GM23338 (cell line): Measurements from ENCODE around the gene ENTREP3. TPM values are rescaled to one million over a fixed set of nuclear protein-coding genes. Genes with fewer than 3 reads are reported as not detected.
A peak's percentile ranks its signal among the peaks of the same experiment; 100 is the strongest.

ENCODE experiments used
- ATAC-seq: fragments of 200-7000 bp; cut with Tn5 transposase; 3 replicates; pipeline ENCODE4 v1.9.1; 2020
- DNase-seq: peaks from one replicate; pipeline ENCODE4 v3.0.0-alpha.2; 2015; ENCODE audit warnings: low spot score
- H2AFZ ChIP-seq: fragments of 200-600 bp; sonication (generic); 2 replicates; pipeline ENCODE4 v1.8.0; 2016; ENCODE audit warnings: antibody characterized with exemption, mild to moderate bottlenecking, moderate library complexity
- H3F3A ChIP-seq: fragments of 200-600 bp; sonication (generic); replicated peaks from 2 replicates; pipeline ENCODE4 v1.8.0; 2017; ENCODE audit warnings: antibody characterized with exemption, mixed run types, low read depth
- H3K27ac ChIP-seq: fragments of 200-600 bp; sonication (generic); 2 replicates; pipeline ENCODE4 v1.6.1; 2016; ENCODE audit warnings: low read depth
- H3K27me3 ChIP-seq: fragments of 200-600 bp; sonication (generic); 2 replicates; pipeline ENCODE4 v1.8.0; 2016; ENCODE audit warnings: mild to moderate bottlenecking, mixed run types, moderate library complexity; ENCODE audit not compliant: insufficient read depth
- H3K36me3 ChIP-seq: fragments of 200-600 bp; sonication (generic); 2 replicates; pipeline ENCODE4 v1.8.0; 2016; ENCODE audit warnings: mild to moderate bottlenecking; ENCODE audit not compliant: insufficient read depth
- H3K4me1 ChIP-seq: fragments of 200-600 bp; sonication (generic); 2 replicates; pipeline ENCODE4 v1.8.0; 2016; ENCODE audit warnings: mild to moderate bottlenecking, moderate library complexity; ENCODE audit not compliant: insufficient read depth
- H3K4me2 ChIP-seq: fragments of 200-600 bp; sonication (generic); 2 replicates; pipeline ENCODE4 v1.7.1; 2017; ENCODE audit warnings: mixed run types
- H3K4me3 ChIP-seq: fragments of 200-600 bp; sonication (generic); 2 replicates; pipeline ENCODE4 v1.6.1; 2016; ENCODE audit warnings: mixed run types
- H3K79me2 ChIP-seq: fragments of 200-600 bp; sonication (generic); replicated peaks from 2 replicates; pipeline ENCODE4 v1.8.0; 2017; ENCODE audit warnings: mild to moderate bottlenecking; ENCODE audit not compliant: insufficient read depth
- H3K9me2 ChIP-seq: fragments of 200-600 bp; sonication (generic); 2 replicates; pipeline ENCODE4 v1.8.0; 2017; ENCODE audit not compliant: insufficient read depth
- H4K20me1 ChIP-seq: fragments of 200-600 bp; sonication (generic); replicated peaks from 2 replicates; pipeline ENCODE4 v1.8.0; 2017; ENCODE audit warnings: mild to moderate bottlenecking; ENCODE audit not compliant: insufficient read depth
- H3K27ac Mint-ChIP-seq: 2 replicates; pipeline ENCODE4 v1.8.0; 2020; ENCODE audit warnings: inconsistent platforms, mild to moderate bottlenecking, moderate library complexity, mixed read lengths
- H3K27me3 Mint-ChIP-seq: 3 replicates; pipeline ENCODE4 v1.8.0; 2022; ENCODE audit warnings: low read depth, mild to moderate bottlenecking, moderate library complexity, mixed read lengths, inconsistent platforms; ENCODE audit not compliant: insufficient read depth, poor library complexity
- H3K36me3 Mint-ChIP-seq: 3 replicates; pipeline ENCODE4 v1.8.0; 2021; ENCODE audit warnings: low read depth, mild to moderate bottlenecking, inconsistent platforms, moderate library complexity, mixed read lengths
- H3K4me1 Mint-ChIP-seq: 3 replicates; pipeline ENCODE4 v1.8.0; 2020; ENCODE audit warnings: mild to moderate bottlenecking, inconsistent platforms, mixed read lengths
- H3K4me3 Mint-ChIP-seq: 3 replicates; pipeline ENCODE4 v1.8.0; 2021; ENCODE audit warnings: moderate library complexity, mild to moderate bottlenecking, inconsistent platforms, mixed read lengths
- H3K9me3 Mint-ChIP-seq: 3 replicates; pipeline ENCODE4 v1.8.0; 2020; ENCODE audit warnings: moderate library complexity, mild to moderate bottlenecking, inconsistent platforms, mixed read lengths
- ETS1 ChIP-seq: IDR thresholded peaks from 2 replicates; pipeline ENCODE4 v1.6.1; 2016; ENCODE audit warnings: antibody characterized with exemption
- EZH2 ChIP-seq: fragments of 200-600 bp; sonication (generic); IDR thresholded peaks from one replicate; pipeline ENCODE4 v1.8.0; 2017; ENCODE audit warnings: antibody characterized with exemption, mild to moderate bottlenecking, low read depth; ENCODE audit not compliant: unreplicated experiment
- NANOG ChIP-seq: IDR thresholded peaks from 2 replicates; pipeline ENCODE4 v1.6.1; 2016; ENCODE audit warnings: antibody characterized with exemption, borderline replicate concordance
- ZNF331 ChIP-seq: fragments of 250-450 bp; sonication (Bioruptor Pico); IDR thresholded peaks from 2 replicates; pipeline ENCODE4 v1.5.0; 2020; ENCODE audit warnings: low read depth, mild to moderate bottlenecking, moderate library complexity
- polyA plus RNA-seq: library from polyadenylated mRNA; unstranded; fragments of >200 nt; fragmentation: Nextera tagmentation; extraction: Ambion mirVana; gene quantifications from 2 replicates; pipeline ENCODE4 v1.2.1, GENCODE V29; 2016
- total RNA-seq: library from RNA; depleted of rRNA; stranded (reverse); fragments of >200 nt; shearing (Covaris generic); gene quantifications from 2 replicates; pipeline ENCODE4 v1.2.3, GENCODE V29; 2014
- TF ChIP-seq, protein P1 (sequence below), 2 experiments: fragments of 200-600 bp in 1 of 2; sonication (generic) in 1 of 2; conservative IDR thresholded peaks; 2 replicates each; pipeline versions ENCODE4 v1.5.1 to v1.6.1; 2016 to 2017; ENCODE audit warnings: antibody characterized with exemption in 2 of 2, low read depth in 2 of 2, mild to moderate bottlenecking in 2 of 2, moderate library complexity in 1 of 2

Gene ENTREP3
- total and polyA plus RNA-seq, 2 experiments from 2014 or later: 18.6 to 46.3 TPM

- no peaks in the 10 kb centered on the region; the same call in 2 of the 3 replicates for H3K36me3 Mint-ChIP-seq
- Histone ChIP-seq H3K36me3 (no peaks in the 10 kb centered on the region), H2AFZ (peak overlapping the region; percentile 98), H4K20me1 (no peaks in the 10 kb centered on the region), H3F3A (0 out of 2 replicates have a peak, but pooled peaks cover 11% of the 10 kb centered on the region), H3K79me2 (no peaks in the 10 kb centered on the region), H3K4me1 (peaks cover 17% of the 10 kb centered on the region), H3K27me3 (peaks cover 33% of the 10 kb centered on the region), H3K9me2 (no peaks in the 10 kb centered on the region), H3K4me2 (peak overlapping the region; percentile 98), H3K4me3 (peak overlapping the region; percentile 97), H3K27ac (no peak overlapping the region)
- ATAC-seq (peak; percentile 83), DNase-seq (peak; percentile 80)
- H3K27ac Mint-ChIP-seq: no peak overlapping the region
- TF ChIP-seq, protein P1, sequence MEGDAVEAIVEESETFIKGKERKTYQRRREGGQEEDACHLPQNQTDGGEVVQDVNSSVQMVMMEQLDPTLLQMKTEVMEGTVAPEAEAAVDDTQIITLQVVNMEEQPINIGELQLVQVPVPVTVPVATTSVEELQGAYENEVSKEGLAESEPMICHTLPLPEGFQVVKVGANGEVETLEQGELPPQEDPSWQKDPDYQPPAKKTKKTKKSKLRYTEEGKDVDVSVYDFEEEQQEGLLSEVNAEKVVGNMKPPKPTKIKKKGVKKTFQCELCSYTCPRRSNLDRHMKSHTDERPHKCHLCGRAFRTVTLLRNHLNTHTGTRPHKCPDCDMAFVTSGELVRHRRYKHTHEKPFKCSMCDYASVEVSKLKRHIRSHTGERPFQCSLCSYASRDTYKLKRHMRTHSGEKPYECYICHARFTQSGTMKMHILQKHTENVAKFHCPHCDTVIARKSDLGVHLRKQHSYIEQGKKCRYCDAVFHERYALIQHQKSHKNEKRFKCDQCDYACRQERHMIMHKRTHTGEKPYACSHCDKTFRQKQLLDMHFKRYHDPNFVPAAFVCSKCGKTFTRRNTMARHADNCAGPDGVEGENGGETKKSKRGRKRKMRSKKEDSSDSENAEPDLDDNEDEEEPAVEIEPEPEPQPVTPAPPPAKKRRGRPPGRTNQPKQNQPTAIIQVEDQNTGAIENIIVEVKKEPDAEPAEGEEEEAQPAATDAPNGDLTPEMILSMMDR (conservative IDR thresholded peaks at IDR 0.05; ENCODE audit: low read depth in 2 of 2): no peak
- TF ChIP-seq ETS1 (no peak), NANOG (no peak)
- peaks cover 31% of the 10 kb centered on the region for H3K27me3 Mint-ChIP-seq
- peaks cover 29% of the 10 kb centered on the region for H3K4me1 Mint-ChIP-seq
- H3K9me3 Mint-ChIP-seq: no peaks in the 10 kb centered on the region
- peak overlapping the region; percentile 92 for H3K4me3 Mint-ChIP-seq
These were observed 40.1 kb upstream of the ENTREP3 start for GRCh38 chr1:155295183-155295941.

- peak overlapping the region; percentile 97 for H3K4me3 ChIP-seq
These were observed 39.4 kb upstream of the ENTREP3 start for GRCh38 chr1:155294520-155295182.

More at GRCh38 chr1:155294520-155295182, 39.4 kb upstream of the ENTREP3 start:
- H3K4me1 Mint-ChIP-seq: peaks cover 29% of the 10 kb centered on the region
- TF ChIP-seq ZNF331 (CRISPR knock-in tag) (no peak), EZH2 (peak; percentile 44)
- Histone ChIP-seq H4K20me1 (no peaks in the 10 kb centered on the region), H3K27me3 (peaks cover 33% of the 10 kb centered on the region), H3K27ac (no peak overlapping the region), H2AFZ (peak overlapping the region; percentile 98), H3F3A (0 out of 2 replicates have a peak, but pooled peaks cover 11% of the 10 kb centered on the region), H3K4me2 (peak overlapping the region; percentile 98), H3K79me2 (no peaks in the 10 kb centered on the region), H3K36me3 (no peaks in the 10 kb centered on the region), H3K9me2 (no peaks in the 10 kb centered on the region), H3K4me1 (peaks cover 17% of the 10 kb centered on the region)
- H3K4me3 Mint-ChIP-seq: peak overlapping the region; percentile 92
- ATAC-seq: peak; percentile 65
- no peaks in the 10 kb centered on the region; the same call in 2 of the 3 replicates for H3K36me3 Mint-ChIP-seq
- peak; percentile 66 for DNase-seq
- H3K27ac Mint-ChIP-seq: no peak overlapping the region
- peaks cover 33% of the 10 kb centered on the region for H3K27me3 Mint-ChIP-seq
- no peaks in the 10 kb centered on the region for H3K9me3 Mint-ChIP-seq
